IMR-90 (cell line): ENCODE measurements around the gene PRCD.

Source experiments
- MAFK ChIP-seq: IDR thresholded peaks from 2 replicates; pipeline ENCODE4 v1.6.1; 2012; ENCODE audit warnings: low read depth, low read length, improper control_type of control experiment
- RAD21 ChIP-seq: IDR thresholded peaks from 2 replicates; pipeline ENCODE4 v1.6.1; 2012; ENCODE audit warnings: low read length, improper control_type of control experiment
- TF ChIP-seq, protein P1 (sequence below): conservative IDR thresholded peaks from 2 replicates; pipeline ENCODE4 v1.5.1; 2012; ENCODE audit warnings: mild to moderate bottlenecking, low read depth, low read length, improper control_type of control experiment

DNA sequence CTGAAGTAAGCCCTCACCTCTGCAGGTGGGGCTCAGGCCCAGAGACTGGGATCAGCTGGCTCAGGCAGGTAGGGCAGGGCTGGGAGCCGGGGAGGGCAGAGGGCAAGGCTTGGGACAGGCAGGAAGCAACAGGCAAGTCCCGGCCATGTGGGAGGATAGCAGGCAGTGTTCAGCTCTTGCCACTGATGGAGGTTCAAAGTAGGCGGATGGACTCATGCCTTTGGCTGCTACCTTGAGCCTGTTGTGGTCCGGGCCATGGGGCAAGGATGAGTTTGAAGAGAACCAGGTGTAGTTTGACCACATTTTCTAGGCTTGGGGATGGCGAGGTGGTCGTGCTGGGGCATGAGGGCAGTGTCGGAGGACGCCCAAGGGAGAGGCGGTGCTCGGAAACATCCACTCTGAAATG, 2.7 kb downstream of the PRCD start:
- no peak for TF ChIP-seq MAFK
- TF ChIP-seq, protein P1, sequence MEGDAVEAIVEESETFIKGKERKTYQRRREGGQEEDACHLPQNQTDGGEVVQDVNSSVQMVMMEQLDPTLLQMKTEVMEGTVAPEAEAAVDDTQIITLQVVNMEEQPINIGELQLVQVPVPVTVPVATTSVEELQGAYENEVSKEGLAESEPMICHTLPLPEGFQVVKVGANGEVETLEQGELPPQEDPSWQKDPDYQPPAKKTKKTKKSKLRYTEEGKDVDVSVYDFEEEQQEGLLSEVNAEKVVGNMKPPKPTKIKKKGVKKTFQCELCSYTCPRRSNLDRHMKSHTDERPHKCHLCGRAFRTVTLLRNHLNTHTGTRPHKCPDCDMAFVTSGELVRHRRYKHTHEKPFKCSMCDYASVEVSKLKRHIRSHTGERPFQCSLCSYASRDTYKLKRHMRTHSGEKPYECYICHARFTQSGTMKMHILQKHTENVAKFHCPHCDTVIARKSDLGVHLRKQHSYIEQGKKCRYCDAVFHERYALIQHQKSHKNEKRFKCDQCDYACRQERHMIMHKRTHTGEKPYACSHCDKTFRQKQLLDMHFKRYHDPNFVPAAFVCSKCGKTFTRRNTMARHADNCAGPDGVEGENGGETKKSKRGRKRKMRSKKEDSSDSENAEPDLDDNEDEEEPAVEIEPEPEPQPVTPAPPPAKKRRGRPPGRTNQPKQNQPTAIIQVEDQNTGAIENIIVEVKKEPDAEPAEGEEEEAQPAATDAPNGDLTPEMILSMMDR: no peak
- TF ChIP-seq RAD21: no peak
